Measurements from ENCODE around the gene ISOC2. TPM values are rescaled to one million over a fixed set of nuclear protein-coding genes. Genes with fewer than 3 reads are reported as not detected.
A peak's percentile ranks its signal among the peaks of the same experiment; 100 is the strongest.
"Not testable (repeated sequence)": the region's sequence is repeated elsewhere in the genome, so short reads cannot be mapped to it uniquely, and the experiment has no call there.

Gene ISOC2
- total RNA-seq, 3 donors from 2014 or later, result 42.7 to 71.5 (median 57.0) TPM

GRCh38 chr19:55452749-55453346 lies 8.6 kb downstream of the ISOC2 start:
- intact Hi-C loops (cut with DNase I; ENCODE audit: low total_unique reads), result no loop called here
- H3K4me3 ChIP-seq, result peak overlapping the region in 2 of 3 donors; percentile 13 to 47
- no peaks in the 10 kb centered on the region for H3K9me3 ChIP-seq
- TF ChIP-seq CTCF (IDR thresholded peaks at IDR 0.05), result no peak
- no peak for TF ChIP-seq POLR2A (IDR thresholded peaks at IDR 0.05)
- no peak for TF ChIP-seq POLR2AphosphoS5 (IDR thresholded peaks at IDR 0.05)
- H3K27ac ChIP-seq, result no peak overlapping the region
- peaks cover 0 to 15% of the 10 kb centered on the region in 2 donors for H3K4me1 ChIP-seq
- H3K27me3 ChIP-seq, result peaks cover 12 to 30% of the 10 kb centered on the region in 2 donors
- no peaks in the 10 kb centered on the region for H3K36me3 ChIP-seq
- peak in 1 of 2 donors; percentile 68 for DNase-seq (ENCODE audit: low spot score in 2 of 2)

- H3K27ac ChIP-seq, result no peak overlapping the region
- intact Hi-C loops (cut with DNase I; ENCODE audit: low total_unique reads), result no loop called here
- H3K9me3 ChIP-seq, result no peaks in the 10 kb centered on the region
- peaks cover 0 to 15% of the 10 kb centered on the region in 2 donors for H3K4me1 ChIP-seq
- DNase-seq (ENCODE audit: low spot score in 2 of 2), result no peak
- no peak for TF ChIP-seq POLR2A (IDR thresholded peaks at IDR 0.05)
- no peak for TF ChIP-seq CTCF (IDR thresholded peaks at IDR 0.05)
- no peak for TF ChIP-seq POLR2AphosphoS5 (IDR thresholded peaks at IDR 0.05)
- no peaks in the 10 kb centered on the region for H3K36me3 ChIP-seq
- peak overlapping the region in 2 of 3 donors; percentile 13 to 54 for H3K4me3 ChIP-seq
- H3K27me3 ChIP-seq, result peaks cover 12 to 30% of the 10 kb centered on the region in 2 donors
Measured at GRCh38 chr19:55451965-55452748, 9.3 kb downstream of the ISOC2 start.

GRCh38 chr19:55451163-55451964 lies 10.1 kb downstream of the ISOC2 start:
- Histone ChIP-seq H3K9me3 (no peaks in the 10 kb centered on the region), H3K36me3 (no peaks in the 10 kb centered on the region), H3K27ac (no peak overlapping the region), H3K4me3 (peak overlapping the region in 2 of 3 donors; percentile 4 to 54), H3K4me1 (peaks cover 0 to 15% of the 10 kb centered on the region in 2 donors), H3K27me3 (peaks cover 12 to 30% of the 10 kb centered on the region in 2 donors)
- no peak for TF ChIP-seq POLR2AphosphoS5 (IDR thresholded peaks at IDR 0.05)
- no peak for TF ChIP-seq POLR2A (IDR thresholded peaks at IDR 0.05)
- TF ChIP-seq CTCF (IDR thresholded peaks at IDR 0.05), result no peak
- DNase-seq (ENCODE audit: low spot score in 2 of 2), result no peak
- intact Hi-C loops (cut with DNase I; ENCODE audit: low total_unique reads), result no loop called here

- Histone ChIP-seq H3K36me3 (no peaks in the 10 kb centered on the region), H3K4me1 (peaks cover 0 to 15% of the 10 kb centered on the region in 2 donors), H3K4me3 (no peak overlapping the region), H3K27me3 (peaks cover 12 to 40% of the 10 kb centered on the region in 2 donors), H3K27ac (no peak overlapping the region), H3K9me3 (no peaks in the 10 kb centered on the region)
- intact Hi-C loops (cut with DNase I; ENCODE audit: low total_unique reads), result no loop called here
- TF ChIP-seq CTCF (IDR thresholded peaks at IDR 0.05) (no peak), POLR2A (IDR thresholded peaks at IDR 0.05) (no peak), POLR2AphosphoS5 (IDR thresholded peaks at IDR 0.05) (no peak)
- DNase-seq (ENCODE audit: low spot score in 2 of 2), result no peak
Measured at GRCh38 chr19:55449469-55449868, 12.0 kb downstream of the ISOC2 start.

GRCh38 chr19:55448175-55448490 lies 13.3 kb downstream of the ISOC2 start:
- Histone ChIP-seq H3K4me1 (peaks cover 0 to 15% of the 10 kb centered on the region in 2 donors), H3K27me3 (peaks cover 14 to 54% of the 10 kb centered on the region in 2 donors)
- intact Hi-C loops (cut with DNase I; ENCODE audit: low total_unique reads); H3K36me3 ChIP-seq; DNase-seq (ENCODE audit: low spot score in 2 of 2); H3K27ac ChIP-seq; H3K9me3 ChIP-seq; H3K4me3 ChIP-seq: not testable (repeated sequence)
